GM12873 (cell line): ENCODE measurements around the gene PDE4B.

Experiments used
- TF ChIP-seq, protein P1 (sequence below): IDR thresholded peaks from 2 replicates; pipeline ENCODE4 v1.5.1; 2012; ENCODE audit warnings: low read depth, mild to moderate bottlenecking, moderate library complexity, low read length, control low read depth; ENCODE audit not compliant: insufficient read depth; ENCODE audit errors: missing control alignments

Gene PDE4B

DNA sequence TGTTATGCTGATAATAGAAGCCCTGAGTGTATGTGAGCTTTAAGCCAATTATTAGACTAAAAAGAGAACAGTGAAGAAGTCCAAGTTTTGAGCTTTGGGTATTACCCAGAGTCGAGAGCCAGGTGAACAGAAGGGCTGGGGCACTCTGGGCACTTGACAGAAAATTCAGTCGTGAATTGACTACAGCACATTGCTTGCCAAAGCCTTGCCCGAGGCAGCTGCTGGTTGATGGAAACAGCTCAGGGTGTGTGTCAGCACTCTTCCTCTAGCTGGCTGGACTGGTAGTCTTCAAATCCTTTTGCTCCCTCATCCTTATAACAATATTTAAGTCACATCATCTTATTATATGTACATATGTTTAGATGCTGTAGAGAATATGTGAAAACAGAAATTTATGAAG is 21.3 kb downstream of the PDE4B start:
- TF ChIP-seq, protein P1, sequence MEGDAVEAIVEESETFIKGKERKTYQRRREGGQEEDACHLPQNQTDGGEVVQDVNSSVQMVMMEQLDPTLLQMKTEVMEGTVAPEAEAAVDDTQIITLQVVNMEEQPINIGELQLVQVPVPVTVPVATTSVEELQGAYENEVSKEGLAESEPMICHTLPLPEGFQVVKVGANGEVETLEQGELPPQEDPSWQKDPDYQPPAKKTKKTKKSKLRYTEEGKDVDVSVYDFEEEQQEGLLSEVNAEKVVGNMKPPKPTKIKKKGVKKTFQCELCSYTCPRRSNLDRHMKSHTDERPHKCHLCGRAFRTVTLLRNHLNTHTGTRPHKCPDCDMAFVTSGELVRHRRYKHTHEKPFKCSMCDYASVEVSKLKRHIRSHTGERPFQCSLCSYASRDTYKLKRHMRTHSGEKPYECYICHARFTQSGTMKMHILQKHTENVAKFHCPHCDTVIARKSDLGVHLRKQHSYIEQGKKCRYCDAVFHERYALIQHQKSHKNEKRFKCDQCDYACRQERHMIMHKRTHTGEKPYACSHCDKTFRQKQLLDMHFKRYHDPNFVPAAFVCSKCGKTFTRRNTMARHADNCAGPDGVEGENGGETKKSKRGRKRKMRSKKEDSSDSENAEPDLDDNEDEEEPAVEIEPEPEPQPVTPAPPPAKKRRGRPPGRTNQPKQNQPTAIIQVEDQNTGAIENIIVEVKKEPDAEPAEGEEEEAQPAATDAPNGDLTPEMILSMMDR = no peak

DNA sequence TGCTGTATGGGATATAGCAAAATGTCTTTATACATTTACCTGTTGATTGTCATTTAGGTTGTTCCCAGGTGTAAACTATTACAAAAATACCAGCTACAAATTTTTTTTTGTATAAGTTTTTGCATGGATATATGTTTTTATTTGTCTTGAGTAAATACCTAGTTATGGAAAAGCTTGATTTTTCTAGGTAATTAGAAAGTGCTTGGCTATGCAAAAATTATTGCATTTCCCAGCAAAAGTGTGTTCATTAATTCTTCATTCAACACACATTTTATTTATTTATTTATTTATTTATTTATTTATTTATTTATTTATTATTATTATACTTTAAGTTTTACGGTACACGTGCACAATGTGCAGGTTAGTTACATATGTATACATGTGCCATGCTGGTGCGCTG is 22.1 kb downstream of the PDE4B start:
- TF ChIP-seq, protein P1 = no peak

DNA sequence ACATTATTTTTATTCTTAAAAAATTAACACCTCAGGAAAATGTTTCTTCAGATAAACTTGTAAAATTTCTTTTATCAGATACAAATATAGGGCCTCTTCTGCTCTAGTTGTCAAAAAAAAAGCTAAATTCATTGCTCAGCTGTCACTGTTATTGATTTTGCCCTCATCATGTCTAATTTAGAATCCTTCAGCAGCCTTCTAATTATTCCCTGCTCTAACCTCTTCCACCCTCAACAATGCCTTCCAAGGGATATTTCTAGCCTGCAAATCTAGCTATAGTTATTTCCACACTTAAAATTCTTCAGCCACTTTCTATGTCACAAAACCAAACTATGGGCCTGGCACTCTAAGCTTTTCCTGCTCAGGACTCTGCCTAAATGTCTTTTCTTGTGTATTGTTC is 25.2 kb downstream of the PDE4B start:
- TF ChIP-seq, protein P1 = no peak

DNA sequence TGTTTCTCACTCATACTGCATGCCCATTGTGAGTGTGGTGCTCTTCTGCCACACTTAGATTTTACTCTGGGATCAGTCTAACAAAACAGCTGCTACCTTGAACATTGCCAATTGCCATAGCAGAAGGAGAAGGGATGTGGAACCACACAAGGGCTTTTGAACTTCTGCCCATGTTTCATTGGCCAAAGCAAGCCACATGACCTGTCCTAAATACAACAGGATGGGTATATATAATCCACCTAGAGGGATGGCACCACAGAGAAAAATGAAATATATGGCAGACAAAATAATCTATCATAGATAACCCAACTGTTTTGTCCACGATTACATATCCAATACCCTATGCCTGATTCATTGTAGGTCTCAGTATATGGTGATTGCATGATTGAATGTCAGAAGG is 26.3 kb downstream of the PDE4B start:
- TF ChIP-seq, protein P1 = no peak

DNA sequence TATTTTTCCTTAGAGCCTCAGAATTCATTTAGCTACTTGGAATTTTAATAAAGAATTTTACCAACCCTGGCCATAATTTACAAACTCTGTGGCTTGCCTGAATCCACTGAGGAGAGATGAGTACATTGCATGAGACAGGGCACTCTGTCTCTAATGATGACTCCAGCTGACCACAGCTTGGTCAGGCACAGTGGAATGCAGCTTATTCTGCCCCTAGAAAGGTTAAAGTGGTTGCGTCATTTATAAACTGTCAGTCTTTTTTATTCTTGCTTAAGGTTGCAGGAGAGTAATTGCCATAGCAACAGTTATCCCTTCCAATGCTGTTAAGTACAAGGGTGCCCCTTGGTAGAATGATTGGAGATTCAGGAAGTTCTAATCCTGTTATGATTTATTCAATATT is 28.3 kb downstream of the PDE4B start:
- TF ChIP-seq, protein P1 = no peak

DNA sequence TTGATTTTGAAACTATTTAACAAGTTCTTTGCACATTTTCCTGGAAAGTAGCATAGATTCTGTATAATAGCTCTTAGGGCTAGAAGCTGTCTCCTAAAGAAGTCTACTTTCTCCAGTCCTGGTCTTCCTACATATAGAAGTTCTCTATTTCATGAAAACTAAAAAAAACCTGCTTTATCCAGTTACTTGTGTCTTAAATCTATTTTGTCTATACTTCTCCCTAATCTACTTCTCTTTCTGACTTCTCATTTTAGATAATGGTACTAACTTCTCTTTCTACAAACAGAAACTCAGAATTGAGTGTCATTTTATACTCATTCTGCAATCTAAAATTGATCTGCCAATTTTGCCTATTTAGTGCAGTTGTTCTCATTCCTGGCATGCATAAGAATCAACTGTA is 28.7 kb downstream of the PDE4B start:
- TF ChIP-seq, protein P1 = no peak

DNA sequence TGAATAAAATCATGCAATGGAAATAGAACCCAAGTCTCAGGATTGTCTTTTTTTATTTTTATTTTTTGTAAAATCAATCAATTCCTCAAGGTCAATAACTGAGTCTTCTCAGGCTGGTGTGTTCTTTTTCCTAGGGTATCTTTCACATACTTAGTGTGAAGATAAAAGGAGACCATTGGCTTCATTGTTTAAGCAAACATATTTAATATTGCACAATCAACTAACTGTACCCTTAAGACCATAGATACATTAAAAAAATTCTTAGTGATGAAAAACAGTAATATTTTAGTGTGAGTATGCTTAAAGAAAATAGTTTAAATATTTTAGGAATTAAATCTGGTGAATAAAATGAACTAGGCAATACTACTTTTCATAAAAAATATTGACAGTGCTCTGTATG is 31.4 kb downstream of the PDE4B start:
- TF ChIP-seq, protein P1 = no peak
